Keratinocyte (primary cell): ENCODE data around the gene DHPS.

Experiments
- CTCF ChIP-seq, 3 experiments: IDR thresholded peaks in 1 of 3; conservative IDR thresholded peaks in 1 of 3; optimal IDR thresholded peaks in 1 of 3; 2 replicates in 2 of 3; 3 replicates in 1 of 3; pipeline versions ENCODE3 to v1.5.1; 2011; ENCODE audit warnings: low read length in 3 of 3, mild to moderate bottlenecking in 3 of 3, moderate library complexity in 2 of 3, control low read depth in 1 of 3, inconsistent platforms in 1 of 3; ENCODE audit not compliant: insufficient read depth in 2 of 3; ENCODE audit errors: extremely low read depth in 1 of 3
- EZH2 ChIP-seq: IDR thresholded peaks from one replicate; pipeline ENCODE4 v1.6.1; 2012; ENCODE audit warnings: inconsistent platforms, mild to moderate bottlenecking, low read length, moderate library complexity

DNA sequence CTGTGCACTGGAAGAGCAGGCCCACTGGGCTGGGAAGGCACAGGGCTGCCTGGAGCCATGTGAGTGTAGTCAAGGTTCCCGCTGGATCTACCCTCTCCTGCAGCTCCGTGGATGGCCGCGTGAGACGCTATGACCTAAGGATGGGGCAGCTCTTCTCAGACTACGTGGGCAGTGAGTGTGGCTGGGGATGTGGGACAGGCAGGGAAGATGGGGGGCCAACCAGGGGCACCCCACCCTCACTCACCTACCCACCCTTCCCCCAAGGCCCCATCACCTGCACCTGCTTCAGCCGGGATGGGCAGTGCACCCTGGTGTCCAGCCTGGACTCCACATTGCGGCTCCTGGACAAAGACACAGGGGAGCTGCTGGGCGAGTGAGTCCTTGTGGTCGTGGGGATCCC is 8.9 kb downstream of the DHPS start:
- no peak for TF ChIP-seq CTCF (optimal IDR thresholded peaks at IDR 0.05 in 1 of 3, IDR thresholded peaks at IDR 0.05 in 1 of 3, conservative IDR thresholded peaks at IDR 0.05 in 1 of 3; ENCODE audit: extremely low read depth in 1 of 3, insufficient read depth in 2 of 3, low read length in 3 of 3)
- no peak for TF ChIP-seq EZH2
